Urinary bladder (tissue), 4 donors: Measurements from ENCODE around the gene GATD1. TPM values are rescaled to one million over a fixed set of nuclear protein-coding genes. Genes with fewer than 3 reads are reported as not detected.

Experiments used
- DNase-seq: peaks from one replicate; pipeline ENCODE4 v3.0.0-alpha.2; 2015; ENCODE audit errors: extremely low spot score
- H3K27ac ChIP-seq: one replicate; pipeline ENCODE4 v1.5.1; 2013; ENCODE audit warnings: low read depth, mild to moderate bottlenecking, moderate library complexity
- H3K36me3 ChIP-seq: one replicate; pipeline ENCODE4 v1.6.1; 2013; ENCODE audit warnings: mild to moderate bottlenecking, moderate library complexity; ENCODE audit not compliant: insufficient read depth
- H3K4me1 ChIP-seq: one replicate; pipeline ENCODE4 v1.6.1; 2013; ENCODE audit warnings: mild to moderate bottlenecking, moderate library complexity; ENCODE audit not compliant: insufficient read depth
- H3K4me3 ChIP-seq: one replicate; pipeline ENCODE4 v1.5.1; 2013; ENCODE audit warnings: low read depth, low read length
- WGBS: extraction: QIAGEN DNeasy Blood & Tissue Kit; methylation state at CpG from one replicate; pipeline ENCODE4 v1.1.7; 2013; 5-methylcytosine and 5-hydroxymethylcytosine counted together
- polyA plus RNA-seq: library from polyadenylated mRNA; stranded (reverse); fragments of 200-250 nt; gene quantifications from one replicate; pipeline ENCODE4 v1.2.3, GENCODE V29; 2013
- total RNA-seq: library from RNA; depleted of rRNA; stranded (reverse); fragments of >200 nt; gene quantifications from one replicate; pipeline ENCODE4 v1.2.3, GENCODE V29; 2014
- donor health status: healthy with polysubstance abuse.
- donor health status: healthy.

Gene GATD1
- total and polyA plus RNA-seq, 2 donors = 26.4 to 43.3 TPM

DNA sequence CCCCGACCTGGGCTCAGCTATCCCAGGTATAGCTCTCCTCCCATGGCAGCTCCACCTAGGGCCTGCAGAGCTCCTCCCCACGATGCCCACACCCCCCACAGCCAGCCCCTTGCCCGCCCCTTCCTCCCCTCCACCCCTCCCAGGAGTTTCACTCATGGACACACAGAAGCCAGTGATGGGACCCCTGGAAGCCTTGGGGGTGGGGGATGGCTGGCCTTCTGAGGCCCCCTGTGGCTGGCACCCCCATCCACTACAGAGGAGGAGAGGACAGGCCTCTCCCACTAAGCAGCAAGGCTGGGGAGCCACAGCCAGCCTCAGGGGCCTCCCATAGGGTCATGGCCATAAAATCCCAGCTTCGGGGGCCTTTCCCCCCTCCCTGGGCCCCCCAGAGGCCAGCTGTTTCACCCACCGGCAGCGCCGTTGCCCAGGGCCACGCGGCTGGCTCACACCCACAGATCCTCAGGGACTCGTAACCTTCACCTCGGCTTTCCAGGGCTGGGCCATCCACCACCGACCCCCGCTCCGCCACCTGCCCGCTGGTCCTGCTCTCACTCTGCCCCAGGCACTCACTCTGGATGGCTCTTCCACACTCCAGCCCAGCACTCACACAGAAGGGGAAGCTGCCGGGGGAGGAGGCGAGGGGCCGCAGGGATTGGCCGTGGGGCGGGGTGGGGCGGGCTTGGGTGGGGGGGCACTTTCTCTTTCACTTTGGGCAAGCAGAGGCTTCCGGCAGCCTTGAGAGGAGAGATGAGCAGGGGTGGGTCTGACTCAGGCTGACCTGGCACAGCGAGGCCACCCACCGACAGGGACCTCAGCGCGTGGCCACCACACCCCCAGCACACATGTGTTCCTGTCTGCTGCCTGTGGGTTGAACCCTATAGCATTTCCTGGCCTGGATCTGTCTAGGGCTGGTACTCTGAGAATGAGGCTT, 18.6 kb upstream of the GATD1 start:
- Histone ChIP-seq H3K36me3 (no peaks in the 10 kb centered on the region), H3K4me3 (peak overlapping the region; percentile 59), H3K27ac (peak overlapping the region; percentile 46), H3K4me1 (no peaks in the 10 kb centered on the region)
- DNase-seq = no peak
- 3% methylated on average over 26 of the region's 26 CpGs for WGBS

DNA sequence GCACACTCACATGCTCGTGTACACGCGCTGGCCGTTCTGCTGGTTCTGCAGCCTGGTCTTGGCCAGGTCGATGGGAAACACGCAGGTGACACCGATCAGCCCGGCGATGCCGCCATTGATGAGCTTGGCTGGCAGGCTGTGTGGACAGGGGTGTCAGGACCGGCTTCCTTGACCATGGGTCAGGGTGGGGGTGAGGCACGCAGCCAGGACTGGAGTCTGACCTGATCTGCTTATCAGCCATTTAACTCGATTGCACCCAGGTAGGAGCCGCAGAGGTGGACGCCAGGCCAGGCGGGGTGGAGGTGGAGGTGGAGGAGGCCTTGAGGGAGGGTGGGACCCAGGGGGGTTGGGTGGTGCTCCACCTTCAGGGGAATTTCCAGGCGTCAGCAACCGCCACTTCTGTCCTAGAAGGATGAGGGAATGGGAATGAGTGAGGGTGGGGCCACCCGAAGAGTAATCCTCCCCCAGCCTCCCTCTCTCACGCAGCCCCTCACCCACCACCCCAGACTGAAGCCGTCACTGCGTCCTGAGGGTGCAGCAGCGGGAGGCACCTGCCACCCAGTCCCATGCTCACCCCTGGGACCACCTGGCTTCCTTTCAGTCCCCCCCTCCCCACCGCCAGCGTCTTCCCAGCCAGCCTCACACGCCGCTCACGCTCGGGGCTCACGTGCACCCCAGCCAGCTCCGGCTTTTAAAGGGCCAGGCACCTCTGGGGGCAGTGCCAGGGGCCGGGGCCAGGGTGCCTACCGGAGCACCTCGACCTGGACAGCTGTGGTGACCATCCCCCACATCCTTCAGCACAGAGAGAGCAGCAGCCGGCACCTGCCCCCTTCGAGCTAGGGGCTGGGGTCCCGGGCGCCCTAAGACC, 17.7 kb upstream of the GATD1 start:
- no peak overlapping the region for H3K27ac ChIP-seq
- H3K4me3 ChIP-seq = peak overlapping the region; percentile 59
- DNase-seq = no peak
- 55% methylated on average over 38 of the region's 38 CpGs for WGBS
- H3K36me3 ChIP-seq = no peaks in the 10 kb centered on the region
- H3K4me1 ChIP-seq = no peaks in the 10 kb centered on the region

DNA sequence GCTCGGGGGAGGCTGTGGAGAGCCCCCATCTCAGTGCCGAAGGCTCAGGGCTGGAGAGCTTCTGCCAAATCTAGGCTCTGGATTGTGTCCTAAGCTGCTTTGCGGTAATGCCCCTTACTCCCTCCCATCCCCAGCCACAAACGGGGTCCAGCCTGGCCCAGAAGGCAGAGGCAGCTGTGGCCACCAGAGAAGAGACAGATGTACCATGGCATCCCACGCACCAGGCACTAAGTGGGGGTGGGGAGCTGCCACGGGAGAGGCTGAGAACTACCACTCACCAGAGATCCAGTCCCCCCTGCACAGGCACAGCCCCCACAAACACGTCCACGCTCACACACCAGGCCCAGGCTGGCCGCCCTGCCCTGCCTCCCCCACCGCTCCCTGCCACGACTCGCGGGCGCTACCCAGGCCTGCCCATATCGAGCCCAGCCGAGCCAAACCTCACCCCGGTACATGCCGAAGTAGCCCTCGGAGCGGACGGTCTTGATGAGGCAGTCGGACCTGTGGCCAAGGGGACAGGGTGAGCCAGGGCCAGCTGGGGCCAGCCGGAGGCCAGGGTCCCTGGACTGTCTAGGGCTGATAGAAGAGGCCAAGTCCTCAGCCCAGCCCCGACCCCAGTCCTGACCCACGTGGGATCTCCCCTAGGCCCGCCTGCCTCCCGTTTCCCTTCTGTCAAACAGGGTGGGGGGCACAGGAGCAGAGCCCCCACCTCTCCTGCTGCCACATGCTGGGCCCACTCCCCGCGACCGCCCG, 16.9 kb upstream of the GATD1 start:
- H3K36me3 ChIP-seq = no peaks in the 10 kb centered on the region
- no peak overlapping the region for H3K27ac ChIP-seq
- WGBS = 89% methylated on average over 31 of the region's 31 CpGs
- no peak overlapping the region for H3K4me3 ChIP-seq
- DNase-seq = no peak
- no peaks in the 10 kb centered on the region for H3K4me1 ChIP-seq

DNA sequence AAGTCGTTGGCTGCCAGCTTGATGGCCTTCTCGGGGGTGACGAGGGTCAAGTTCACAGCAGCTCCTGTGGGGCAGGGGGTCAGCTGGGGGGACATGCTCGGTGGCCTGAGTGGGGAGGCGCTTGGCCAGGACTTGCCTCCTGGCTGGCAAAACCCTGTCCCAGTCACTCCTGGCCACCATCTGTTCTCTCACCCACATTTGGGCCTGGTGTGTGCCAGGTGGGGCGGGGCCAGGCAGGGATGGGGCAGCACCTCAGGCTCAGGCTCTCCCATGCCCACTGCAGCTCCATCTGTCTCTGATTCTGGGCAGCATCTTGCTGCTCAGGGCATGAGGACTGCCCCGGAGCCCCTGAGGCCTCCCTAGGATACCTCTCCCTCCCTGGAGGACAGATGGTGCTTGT, 16.3 kb upstream of the GATD1 start:
- DNase-seq = no peak
- 89% methylated on average over 7 of the region's 7 CpGs for WGBS
- no peaks in the 10 kb centered on the region for H3K36me3 ChIP-seq
- H3K27ac ChIP-seq = no peak overlapping the region
- no peaks in the 10 kb centered on the region for H3K4me1 ChIP-seq
- no peak overlapping the region for H3K4me3 ChIP-seq

DNA sequence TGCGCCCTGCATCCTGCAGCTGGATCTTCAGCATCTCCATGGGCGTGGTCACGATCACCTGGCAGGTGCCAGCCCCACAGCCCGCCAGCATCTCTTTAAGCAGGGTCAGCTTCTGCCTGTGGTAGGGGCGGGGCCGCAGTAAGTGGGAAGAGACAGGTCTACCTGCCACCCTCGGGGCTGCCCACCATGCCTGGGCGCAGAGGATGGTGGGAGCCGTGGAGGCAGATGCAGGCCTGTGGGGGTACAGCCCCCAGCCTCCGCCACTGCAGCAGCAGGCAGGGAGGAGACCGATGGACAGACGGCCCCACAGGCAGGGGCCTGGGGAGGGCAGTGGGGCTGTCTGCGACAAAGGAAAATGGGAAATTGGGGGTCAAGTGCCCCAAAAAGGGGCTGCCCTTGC, 15.6 kb upstream of the GATD1 start:
- no peak for DNase-seq
- Histone ChIP-seq H3K36me3 (no peaks in the 10 kb centered on the region), H3K4me3 (no peak overlapping the region), H3K4me1 (no peaks in the 10 kb centered on the region), H3K27ac (no peak overlapping the region)
- 93% methylated on average over 13 of the region's 13 CpGs for WGBS

DNA sequence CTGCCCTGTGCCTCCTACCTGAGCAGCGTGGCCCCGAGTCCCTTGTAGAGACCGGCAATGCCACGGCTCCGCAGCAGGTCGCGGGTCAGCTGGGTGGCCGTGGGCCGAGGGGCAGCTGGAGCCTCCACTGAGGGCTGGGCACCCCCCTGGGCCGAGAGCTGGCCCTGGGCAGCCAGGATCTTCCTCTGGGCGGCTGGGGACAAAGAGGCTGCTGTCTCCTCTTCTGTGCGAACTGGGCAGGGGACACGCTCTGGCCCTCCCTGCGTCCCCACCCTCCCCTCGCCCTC, 15.2 kb upstream of the GATD1 start:
- no peaks in the 10 kb centered on the region for H3K36me3 ChIP-seq
- no peak for DNase-seq
- WGBS = 94% methylated on average over 15 of the region's 15 CpGs
- no peak overlapping the region for H3K27ac ChIP-seq
- H3K4me1 ChIP-seq = no peaks in the 10 kb centered on the region
- H3K4me3 ChIP-seq = no peak overlapping the region

DNA sequence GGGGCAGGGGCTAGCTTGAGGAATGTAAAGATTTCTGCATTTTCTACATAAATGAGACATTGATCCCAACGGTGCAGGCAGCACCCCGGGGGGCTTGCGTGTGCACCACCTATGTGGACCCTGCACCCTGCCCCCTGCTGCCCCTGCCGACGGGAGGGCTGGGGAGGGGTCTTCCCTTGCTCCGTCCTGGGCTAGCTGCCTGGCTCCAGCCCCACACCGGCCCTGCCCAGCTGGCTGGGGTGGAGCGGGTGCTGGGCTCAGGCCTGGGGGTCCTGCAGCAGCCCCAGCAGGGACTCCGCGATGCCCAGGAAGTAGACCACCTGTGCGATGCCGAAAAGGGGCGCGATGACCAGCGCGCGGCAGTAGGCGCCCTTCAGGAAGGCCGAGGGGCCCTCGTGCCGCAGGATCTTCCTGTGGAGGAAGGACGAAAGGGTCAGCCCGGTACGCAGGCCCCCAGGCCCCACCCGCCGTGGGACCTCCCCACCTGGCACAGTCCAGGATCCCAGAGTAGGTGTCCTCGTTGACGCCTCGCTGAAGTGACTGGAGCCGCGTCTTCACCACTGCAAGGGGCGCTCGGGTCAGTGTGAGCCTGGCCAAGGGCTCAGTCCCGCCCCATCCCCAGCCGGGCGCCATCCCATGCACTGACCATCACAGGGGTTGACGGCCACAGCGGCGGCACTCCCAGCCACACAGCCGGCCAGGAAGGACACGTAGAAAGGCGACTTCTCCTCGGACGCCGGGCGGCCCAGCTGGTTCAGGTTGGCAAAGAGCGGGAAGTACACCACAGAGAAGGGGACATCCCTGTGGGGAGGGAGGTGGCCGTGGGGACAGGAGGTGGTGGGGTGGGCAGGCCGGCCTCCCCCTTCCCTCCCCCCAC, 14.6 kb upstream of the GATD1 start:
- Histone ChIP-seq H3K4me3 (no peak overlapping the region), H3K36me3 (no peaks in the 10 kb centered on the region), H3K4me1 (no peaks in the 10 kb centered on the region), H3K27ac (no peak overlapping the region)
- WGBS = 94% methylated on average over 49 of the region's 49 CpGs
- no peak for DNase-seq

DNA sequence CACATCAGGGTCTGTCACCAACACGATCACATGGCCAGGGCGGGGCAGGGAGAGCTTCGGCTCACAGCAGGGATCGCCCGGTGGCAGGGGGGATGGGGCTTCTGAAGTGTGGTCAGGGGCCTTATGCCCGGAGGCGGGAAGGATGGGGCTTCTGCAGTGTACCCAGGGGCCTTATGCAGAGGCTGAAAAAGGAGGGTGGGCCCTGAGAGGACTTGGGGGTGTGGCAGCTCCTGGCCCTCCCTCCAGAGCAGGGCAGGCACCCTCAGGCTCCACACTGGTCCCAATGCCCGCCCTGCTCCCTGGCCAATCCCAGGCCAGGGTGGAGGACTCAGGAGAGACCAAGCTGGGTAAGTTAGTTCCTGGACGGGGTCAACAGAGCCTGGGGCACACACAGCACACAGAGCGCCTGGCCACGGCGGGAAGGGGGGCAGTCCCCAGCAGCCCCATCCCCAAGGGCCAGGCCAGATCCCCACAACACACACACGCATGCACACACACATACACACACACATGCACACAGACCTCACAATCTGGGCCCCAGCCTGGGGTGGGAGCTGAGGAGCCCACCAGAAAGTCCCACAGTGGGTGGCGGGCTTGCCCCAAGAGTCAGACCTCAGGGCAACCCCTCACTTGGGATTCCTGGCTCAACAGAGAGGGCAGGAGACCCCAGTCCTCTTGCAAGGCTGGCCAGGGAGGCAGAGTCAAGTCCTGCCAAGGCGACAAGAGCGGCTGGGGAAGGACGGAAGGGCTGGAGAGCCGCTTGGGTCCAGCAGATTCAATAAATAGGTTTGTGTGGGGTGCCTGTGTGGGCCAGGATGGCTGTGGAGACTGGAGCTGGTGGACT, 13.7 kb upstream of the GATD1 start:
- WGBS = 56% methylated on average over 18 of the region's 18 CpGs
- H3K4me3 ChIP-seq = no peak overlapping the region
- no peaks in the 10 kb centered on the region for H3K4me1 ChIP-seq
- no peaks in the 10 kb centered on the region for H3K36me3 ChIP-seq
- H3K27ac ChIP-seq = no peak overlapping the region
- no peak for DNase-seq

DNA sequence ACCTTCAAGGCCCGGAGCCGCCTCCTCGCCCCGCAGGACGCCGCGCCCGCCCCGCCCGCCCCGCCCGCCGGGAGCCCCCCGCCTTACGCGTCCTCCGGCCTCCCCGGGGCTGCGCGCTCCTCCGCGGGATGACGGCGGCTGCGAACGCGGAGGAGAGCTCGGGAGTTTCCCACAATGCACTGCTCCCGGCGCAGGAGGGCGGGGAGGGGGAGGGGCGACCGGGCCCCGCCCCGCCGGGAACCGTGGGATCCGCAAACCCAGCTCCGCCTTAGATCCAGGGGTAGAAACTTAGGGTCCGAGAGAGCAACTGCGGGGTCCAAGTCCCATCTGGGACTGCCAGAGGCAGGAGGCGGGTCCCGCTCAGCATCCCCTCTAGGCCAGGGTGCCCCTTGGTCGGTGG, 12.7 kb upstream of the GATD1 start, which contains the start of gene CEND1:
CEND1 (minus strand) TSS at position 148 of the 400 bp plus-strand sequence. CDS start 1,514 bp downstream, outside the sequence.
- H3K36me3 ChIP-seq = no peaks in the 10 kb centered on the region
- H3K27ac ChIP-seq = no peak within 1 kb of the TSS
- no peak within 1 kb of the TSS for H3K4me3 ChIP-seq
- no peak for DNase-seq
- no peaks in the 10 kb centered on the region for H3K4me1 ChIP-seq
- 2% methylated on average over 44 of the region's 44 CpGs for WGBS

DNA sequence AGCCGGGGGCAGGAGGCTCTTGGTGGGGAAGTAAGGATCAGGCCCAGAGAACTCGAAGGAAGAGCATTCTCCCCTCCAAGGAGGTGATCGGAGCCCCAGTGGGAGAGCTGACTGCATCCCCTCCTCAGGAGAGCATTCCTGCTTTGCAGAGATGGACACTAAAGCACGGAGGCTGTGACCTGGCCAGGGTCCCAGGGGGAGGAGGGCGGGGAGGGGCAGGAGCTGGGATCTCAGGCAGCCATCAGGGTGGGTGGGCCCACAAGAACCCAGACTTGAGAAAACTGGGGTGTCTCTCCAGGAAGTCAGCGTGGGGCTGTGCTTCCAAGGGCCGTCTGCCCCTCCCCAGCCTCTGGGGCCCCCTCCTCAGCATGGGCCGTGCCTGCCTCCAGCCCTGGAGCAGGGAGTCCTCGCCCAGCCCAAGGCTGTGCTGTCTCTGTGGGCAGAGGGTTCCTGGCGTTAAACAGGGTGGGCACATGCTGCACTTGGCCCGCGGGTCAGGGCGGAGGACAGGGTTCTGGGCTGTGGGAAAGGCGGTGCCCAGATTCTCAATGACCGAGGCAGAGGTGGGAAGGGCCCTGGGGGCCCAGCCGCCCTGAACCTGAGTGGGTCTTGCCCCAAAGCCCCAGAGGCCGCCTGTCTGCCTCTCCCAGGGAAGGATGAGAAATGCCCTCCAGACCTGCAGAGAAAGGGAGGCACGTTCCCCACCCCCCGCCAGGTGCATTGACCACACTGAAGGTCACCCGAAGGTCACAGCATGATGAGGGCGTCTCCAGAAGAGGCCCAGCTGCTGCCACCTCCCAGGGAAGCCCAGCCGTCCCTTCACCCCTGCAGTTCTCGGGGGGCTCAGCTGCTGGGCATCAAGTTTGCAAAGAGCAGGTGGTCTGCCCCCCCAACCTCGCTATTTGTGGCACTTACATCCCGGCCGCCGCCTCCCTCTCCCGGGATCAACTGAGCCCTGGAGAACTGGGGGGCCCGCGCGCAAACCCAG, 12.0 kb upstream of the GATD1 start:
- Histone ChIP-seq H3K27ac (no peak overlapping the region), H3K36me3 (no peaks in the 10 kb centered on the region), H3K4me1 (no peaks in the 10 kb centered on the region), H3K4me3 (no peak overlapping the region)
- no peak for DNase-seq
- 31% methylated on average over 31 of the region's 31 CpGs for WGBS

DNA sequence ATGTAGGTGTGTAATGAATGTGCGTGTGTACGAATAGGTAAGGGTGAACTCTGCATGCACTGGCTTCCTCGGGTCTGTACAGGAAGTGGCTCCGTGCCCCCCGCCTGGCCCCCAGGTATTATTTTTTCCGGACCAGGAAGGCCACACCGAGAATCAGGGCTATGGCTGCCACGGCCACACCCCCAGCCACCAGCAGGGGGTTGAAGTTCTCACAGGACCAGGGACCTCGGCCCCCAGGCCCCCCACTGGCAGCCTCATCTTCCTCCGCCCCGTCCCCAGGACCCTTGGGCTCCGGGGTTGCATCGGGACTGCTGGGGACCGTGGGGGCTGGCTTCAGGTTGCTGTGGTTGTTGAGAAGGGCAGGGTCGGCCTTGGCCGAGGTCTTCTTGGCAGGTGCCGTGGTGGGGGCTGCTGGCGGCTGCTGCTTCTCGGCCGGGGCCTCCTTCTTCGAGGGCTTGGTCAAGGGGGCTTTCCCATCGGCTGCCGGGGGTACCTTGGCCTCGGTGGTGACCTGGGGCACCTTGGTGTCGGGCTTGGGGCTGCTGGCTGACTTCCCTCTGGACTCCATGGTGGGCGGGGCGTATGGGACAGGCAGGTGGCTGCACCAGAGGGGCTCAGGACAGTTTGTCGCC, 10.8 kb upstream of the GATD1 start:
- Histone ChIP-seq H3K4me1 (no peaks in the 10 kb centered on the region), H3K27ac (no peak overlapping the region), H3K4me3 (no peak overlapping the region), H3K36me3 (no peaks in the 10 kb centered on the region)
- DNase-seq = no peak
- WGBS = 66% methylated on average over 28 of the region's 28 CpGs
